Coronary artery (tissue), 2 donors: Measurements from ENCODE around the gene GALNTL6.
"Not testable (repeated sequence)": the region's sequence is repeated elsewhere in the genome, so short reads cannot be mapped to it uniquely, and the experiment has no call there.

Source experiments
- DNase-seq: peaks from one replicate; pipeline ENCODE4 v3.0.0-alpha.2; 2017; ENCODE audit warnings: low spot score
- H3K27ac ChIP-seq, 2 donors: fragments of 200-600 bp; sonication (generic); one replicate each; pipeline ENCODE4 v1.5.1; 2016 to 2019
- H3K4me3 ChIP-seq: fragments of 200-600 bp; sonication (generic); 2 replicates; pipeline ENCODE4 v1.5.1; 2016; ENCODE audit warnings: mild to moderate bottlenecking, moderate library complexity
- CTCF ChIP-seq: fragments of 200-600 bp; sonication (generic); IDR thresholded peaks from one replicate; pipeline ENCODE4 v1.5.1; 2019; ENCODE audit warnings: antibody characterized with exemption

The GALNTL6 gene

DNA sequence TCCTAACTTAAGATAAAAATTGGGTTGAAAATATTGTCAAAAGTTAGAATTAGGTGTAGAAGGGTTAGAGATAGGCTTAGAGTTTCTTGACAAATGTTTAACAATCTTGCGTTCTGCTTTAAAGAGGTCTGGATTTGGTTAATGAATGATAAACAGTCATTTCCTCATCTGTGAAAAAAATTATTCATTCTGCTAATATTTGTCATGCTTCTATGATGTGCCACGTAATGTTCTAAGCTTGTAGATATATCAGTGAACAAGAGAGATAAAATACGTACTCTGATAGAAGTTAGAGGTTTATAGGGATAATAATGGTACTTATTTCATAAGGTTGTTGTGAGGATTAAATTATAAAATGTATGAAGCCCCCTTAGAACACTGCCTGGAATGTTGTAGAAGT, 912.4 kb downstream of the GALNTL6 start:
- no peak for TF ChIP-seq CTCF
- Histone ChIP-seq H3K4me3 (no peak overlapping the region), H3K27ac (no peak overlapping the region)
- no peak for DNase-seq

GRCh38 chr4:172726001-172726423, 912.8 kb downstream of the GALNTL6 start:
- Histone ChIP-seq H3K27ac (no peak overlapping the region), H3K4me3 (no peak overlapping the region)
- DNase-seq, result no peak
- TF ChIP-seq CTCF, result no peak

DNA sequence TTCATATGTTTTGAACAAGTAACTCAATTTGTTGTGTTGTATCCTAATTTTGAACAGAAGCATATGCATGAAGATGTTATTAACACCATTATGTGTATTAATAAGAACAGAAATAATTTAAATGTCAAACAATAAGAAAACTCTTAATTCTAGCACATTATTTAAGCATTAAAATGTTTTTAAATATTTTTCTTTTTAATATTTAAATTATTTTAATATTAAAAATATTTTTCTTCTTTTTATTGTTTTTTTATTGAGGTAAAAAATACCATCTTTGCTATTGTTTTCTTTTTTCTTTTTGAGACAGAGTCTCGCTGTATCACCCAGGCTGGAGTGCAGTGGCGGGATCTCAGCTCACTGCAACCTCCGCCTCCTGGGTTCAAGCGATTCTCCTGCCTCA, 914.4 kb downstream of the GALNTL6 start:
- Histone ChIP-seq H3K4me3 (no peak overlapping the region), H3K27ac (no peak overlapping the region)
- DNase-seq, result no peak
- TF ChIP-seq CTCF, result no peak

DNA sequence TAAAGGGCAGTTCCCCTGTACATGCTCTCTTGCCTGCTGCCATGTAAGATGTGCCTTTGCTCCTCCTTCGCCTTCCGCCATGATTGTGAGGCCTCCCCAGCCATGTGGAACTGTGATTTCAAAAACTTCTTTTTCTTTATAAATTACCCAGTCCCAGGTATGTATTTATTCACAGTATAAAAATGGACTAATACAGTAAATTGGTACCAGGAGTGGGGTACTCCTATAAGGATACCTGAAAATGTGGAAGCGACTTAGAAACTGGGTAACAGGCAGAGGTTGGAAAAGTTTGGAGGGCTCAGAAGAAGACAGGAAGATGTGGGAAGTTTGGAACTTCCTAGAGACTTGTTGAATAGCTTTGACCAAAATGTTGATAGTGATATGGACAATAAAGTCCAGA, 920.4 kb downstream of the GALNTL6 start:
- DNase-seq, H3K4me3 ChIP-seq, H3K27ac ChIP-seq: not testable (repeated sequence)

GRCh38 chr4:172734555-172734954, 921.4 kb downstream of the GALNTL6 start:
- H3K27ac ChIP-seq, result no peak overlapping the region
- no peak overlapping the region for H3K4me3 ChIP-seq
- no peak for DNase-seq
- no peak for TF ChIP-seq CTCF

GRCh38 chr4:172736046-172736445, 922.8 kb downstream of the GALNTL6 start:
- no peak for DNase-seq
- no peak for TF ChIP-seq CTCF
- no peak overlapping the region for H3K4me3 ChIP-seq
- no peak overlapping the region for H3K27ac ChIP-seq

DNA sequence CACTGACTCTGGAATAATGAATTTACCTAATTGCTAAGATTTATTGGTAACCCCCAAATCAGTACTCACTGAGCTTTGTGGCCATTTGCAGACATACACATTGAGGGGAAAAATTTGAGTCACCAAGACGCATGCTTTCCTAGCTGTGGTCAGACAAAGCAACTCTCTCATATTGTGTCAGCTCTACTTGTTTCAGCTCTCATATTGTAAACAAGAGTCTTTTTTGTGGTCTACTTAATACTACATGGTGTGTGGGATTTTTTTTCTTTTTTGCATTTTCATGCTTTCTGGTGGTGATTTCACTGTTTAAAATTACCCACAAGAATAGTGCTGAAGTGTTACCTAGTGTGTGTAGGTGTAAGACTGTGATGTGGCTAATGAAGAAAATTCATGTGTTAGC, 927.2 kb downstream of the GALNTL6 start:
- no peak for DNase-seq
- TF ChIP-seq CTCF, result no peak
- Histone ChIP-seq H3K4me3 (no peak overlapping the region), H3K27ac (no peak overlapping the region)

DNA sequence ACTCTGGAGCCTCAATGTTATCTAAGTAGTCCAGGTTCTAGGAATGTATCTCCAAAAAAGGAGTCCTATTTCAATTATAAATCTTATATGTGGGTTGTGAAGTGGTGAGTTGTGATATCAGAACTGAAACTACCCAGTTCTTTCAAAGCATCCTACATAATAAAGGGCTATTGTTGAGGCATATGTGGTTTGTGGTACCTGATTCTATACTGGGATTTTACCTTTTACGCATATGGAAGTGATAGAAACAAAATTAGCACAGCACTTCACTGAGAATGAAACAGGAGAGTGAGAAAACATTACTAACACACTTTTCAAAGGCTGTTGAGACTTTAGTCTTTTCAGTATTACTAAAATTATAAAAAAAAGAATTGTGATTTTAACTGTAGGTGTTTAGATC, 937.7 kb downstream of the GALNTL6 start:
- TF ChIP-seq CTCF, result no peak
- no peak for DNase-seq
- no peak overlapping the region for H3K27ac ChIP-seq
- no peak overlapping the region for H3K4me3 ChIP-seq
